H9 (cell line): ENCODE results near the gene SHBG. TPM values are rescaled to one million over a fixed set of nuclear protein-coding genes. Genes with fewer than 3 reads are reported as not detected.

Experiments
- DNase-seq: peaks from one replicate; pipeline ENCODE4 v3.0.0-alpha.2; 2017
- H2AFZ ChIP-seq: one replicate; pipeline ENCODE4 v1.6.1; 2013; ENCODE audit warnings: mild to moderate bottlenecking, low read length, control low read depth, moderate library complexity
- H2AK5ac ChIP-seq: 2 replicates; pipeline ENCODE4 v1.6.1; 2013; ENCODE audit warnings: low read length, control low read depth, mixed read lengths; ENCODE audit not compliant: insufficient read length
- H2BK120ac ChIP-seq: one replicate; pipeline ENCODE4 v1.6.1; 2013; ENCODE audit warnings: low read depth, mild to moderate bottlenecking, low read length, control low read depth, inconsistent platforms; ENCODE audit not compliant: poor library complexity, severe bottlenecking
- H2BK12ac ChIP-seq: 2 replicates; pipeline ENCODE4 v1.6.1; 2013; ENCODE audit warnings: low read length, control low read depth, mixed read lengths, low read depth; ENCODE audit not compliant: insufficient read length
- H2BK15ac ChIP-seq: 2 replicates; pipeline ENCODE4 v1.6.1; 2013; ENCODE audit warnings: low read depth, low read length, control low read depth
- H2BK20ac ChIP-seq: one replicate; pipeline ENCODE4 v1.6.1; 2013; ENCODE audit warnings: low read depth, mild to moderate bottlenecking, low read length, control low read depth, inconsistent platforms; ENCODE audit not compliant: poor library complexity, severe bottlenecking
- H2BK5ac ChIP-seq: 2 replicates; pipeline ENCODE4 v1.6.1; 2013; ENCODE audit warnings: low read length, control low read depth, mixed read lengths; ENCODE audit not compliant: insufficient read length
- H3K14ac ChIP-seq: 2 replicates; pipeline ENCODE4 v1.6.1; 2013; ENCODE audit warnings: low read length, control low read depth; ENCODE audit not compliant: insufficient read depth
- H3K18ac ChIP-seq: 2 replicates; pipeline ENCODE4 v1.6.1; 2013; ENCODE audit warnings: low read depth, mild to moderate bottlenecking, mixed read lengths, low read length, control low read depth; ENCODE audit not compliant: insufficient read length
- H3K23ac ChIP-seq: 2 replicates; pipeline ENCODE4 v1.6.1; 2013; ENCODE audit warnings: low read length, control low read depth, mixed read lengths, low read depth; ENCODE audit not compliant: insufficient read length
- H3K23me2 ChIP-seq: 2 replicates; pipeline ENCODE4 v1.6.1; 2013; ENCODE audit warnings: low read depth, mild to moderate bottlenecking, mixed read lengths, low read length, control low read depth; ENCODE audit not compliant: insufficient read length, poor library complexity, severe bottlenecking
- H3K27ac ChIP-seq: 2 replicates; pipeline ENCODE4 v1.5.1; 2013; ENCODE audit warnings: low read length, control low read depth, mixed read lengths, low read depth; ENCODE audit not compliant: insufficient read length
- H3K27me3 ChIP-seq: 2 replicates; pipeline ENCODE4 v1.6.1; 2013; ENCODE audit warnings: low read length, control low read depth, inconsistent platforms; ENCODE audit not compliant: insufficient read depth
- H3K4ac ChIP-seq: 2 replicates; pipeline ENCODE4 v1.6.1; 2013; ENCODE audit warnings: low read depth, mild to moderate bottlenecking, control low read depth, inconsistent platforms, low read length, moderate library complexity
- H3K4me1 ChIP-seq: 2 replicates; pipeline ENCODE4 v1.6.1; 2013; ENCODE audit warnings: low read length, control low read depth, inconsistent platforms; ENCODE audit not compliant: insufficient read depth
- H3K4me2 ChIP-seq: 2 replicates; pipeline ENCODE4 v1.6.1; 2013; ENCODE audit warnings: low read length, control low read depth, mixed read lengths; ENCODE audit not compliant: insufficient read length, insufficient read depth
- H3K56ac ChIP-seq: 2 replicates; pipeline ENCODE4 v1.6.1; 2013; ENCODE audit warnings: low read depth, mild to moderate bottlenecking, mixed read lengths, low read length, control low read depth; ENCODE audit not compliant: insufficient read length
- H3K79me1 ChIP-seq: 2 replicates; pipeline ENCODE4 v1.6.1; 2013; ENCODE audit warnings: low read depth, mild to moderate bottlenecking, moderate library complexity, low read length, control low read depth, inconsistent platforms; ENCODE audit not compliant: insufficient read depth, poor library complexity, severe bottlenecking
- H3K79me2 ChIP-seq: 2 replicates; pipeline ENCODE4 v1.6.1; 2013; ENCODE audit warnings: low read length, control low read depth, inconsistent platforms; ENCODE audit not compliant: insufficient read depth
- H3K9ac ChIP-seq: 2 replicates; pipeline ENCODE4 v1.6.1; 2013; ENCODE audit warnings: low read length, control low read depth, mixed read lengths; ENCODE audit not compliant: insufficient read length; ENCODE audit errors: extremely low read depth
- H3K9me3 ChIP-seq: one replicate; pipeline ENCODE4 v1.6.1; 2013; ENCODE audit warnings: low read depth, low read length, inconsistent platforms; ENCODE audit not compliant: control insufficient read depth
- H3T11ph ChIP-seq: one replicate; pipeline ENCODE4 v1.6.1; 2013; ENCODE audit warnings: mild to moderate bottlenecking, low read length, control low read depth, inconsistent platforms
- H4K20me1 ChIP-seq: one replicate; pipeline ENCODE4 v1.6.1; 2013; ENCODE audit not compliant: control insufficient read depth, insufficient read length, insufficient read depth
- H4K5ac ChIP-seq: 2 replicates; pipeline ENCODE4 v1.6.1; 2013; ENCODE audit warnings: low read depth, mild to moderate bottlenecking, mixed read lengths, low read length, control low read depth; ENCODE audit not compliant: insufficient read length
- H4K8ac ChIP-seq: replicated peaks from 2 replicates; pipeline ENCODE4 v1.6.1; 2013; ENCODE audit warnings: low read length, control low read depth, mixed read lengths, low read depth; ENCODE audit not compliant: insufficient read length
- H4K91ac ChIP-seq: 2 replicates; pipeline ENCODE4 v1.6.1; 2013; ENCODE audit warnings: low read depth, mild to moderate bottlenecking, moderate library complexity, mixed read lengths, low read length, control low read depth; ENCODE audit not compliant: insufficient read length
- H3K27ac Mint-ChIP-seq, 3 experiments: 2 replicates in 2 of 3; 3 replicates in 1 of 3; pipeline ENCODE4 v1.8.0; 2020 to 2021; ENCODE audit warnings: mixed read lengths in 3 of 3, mild to moderate bottlenecking in 1 of 3, moderate library complexity in 1 of 3
- H3K27me3 Mint-ChIP-seq: 2 replicates; pipeline ENCODE4 v1.8.0; 2021; ENCODE audit warnings: low read depth, mild to moderate bottlenecking, moderate library complexity, mixed read lengths
- H3K36me3 Mint-ChIP-seq, 3 experiments: 2 replicates in 2 of 3; 3 replicates in 1 of 3; pipeline ENCODE4 v1.8.0; 2020 to 2021; ENCODE audit warnings: low read depth in 3 of 3, mixed read lengths in 3 of 3; ENCODE audit not compliant: insufficient read depth in 1 of 3
- H3K4me1 Mint-ChIP-seq, 2 experiments: 2 replicates each; pipeline ENCODE4 v1.8.0; 2020; ENCODE audit warnings: mixed read lengths in 2 of 2
- H3K4me3 Mint-ChIP-seq, 2 experiments: 2 replicates in 1 of 2; 3 replicates in 1 of 2; pipeline ENCODE4 v1.8.0; 2020 to 2021; ENCODE audit warnings: mild to moderate bottlenecking in 2 of 2, mixed read lengths in 2 of 2, moderate library complexity in 1 of 2
- H3K9me3 Mint-ChIP-seq, 2 experiments: 2 replicates in 1 of 2; 3 replicates in 1 of 2; pipeline ENCODE4 v1.8.0; 2020; ENCODE audit warnings: mild to moderate bottlenecking in 2 of 2, mixed read lengths in 2 of 2, moderate library complexity in 1 of 2
- CTCF ChIP-seq: fragments of 200-600 bp; sonication (generic); conservative IDR thresholded peaks from 3 replicates; pipeline ENCODE4 v1.8.0; 2021; ENCODE audit warnings: antibody characterized with exemption, mild to moderate bottlenecking
- WGBS: extraction: QIAGEN DNeasy Blood & Tissue Kit; methylation state at CpG from one replicate; pipeline ENCODE4 v1.1.7; 2013; ENCODE audit warnings: missing lambda C conversion rate, low lambda C conversion rate, mixed read lengths; ENCODE audit not compliant: insufficient read length; ENCODE audit errors: extremely low coverage; 5-methylcytosine and 5-hydroxymethylcytosine counted together
- total RNA-seq: library from RNA; stranded (reverse); gene quantifications from 2 replicates; pipeline ENCODE4 v1.2.1, GENCODE V29; 2021

Gene SHBG
- total RNA-seq, 1 experiment from 2014 or later = 1.6 TPM

- H2BK120ac ChIP-seq = no peak overlapping the region
- H3K79me2 ChIP-seq = no peaks in the 10 kb centered on the region
- no peak overlapping the region for H2AK5ac ChIP-seq
- H4K8ac ChIP-seq = no peak overlapping the region
- Mint-ChIP-seq H3K27ac (peak overlapping the region in 2 of 3 experiments; percentile 25 to 74; a peak in 1 of 7 replicates), H3K4me3 (no peak overlapping the region), H3K27me3 (peaks cover 3% of the 10 kb centered on the region; the same call in 1 of the 2 replicates), H3K9me3 (no peaks in the 10 kb centered on the region), H3K4me1 (peaks cover 26 to 38% of the 10 kb centered on the region in 2 experiments), H3K36me3 (no peaks in the 10 kb centered on the region)
- peak; percentile 50 for DNase-seq
- H2AFZ ChIP-seq = no peak overlapping the region
- WGBS = no CpG with 5 or more reads among the region's 2 CpGs
- H3K4me1 ChIP-seq = peaks cover 2% of the 10 kb centered on the region; the same call in 1 of the 2 replicates
- no peak overlapping the region for H3K9ac ChIP-seq
- no peak overlapping the region for H3K27ac ChIP-seq
- H3K4me2 ChIP-seq = no peak overlapping the region
- no peaks in the 10 kb centered on the region for H4K20me1 ChIP-seq
- no peak overlapping the region for H2BK15ac ChIP-seq
- H2BK20ac ChIP-seq = no peak overlapping the region
- no peaks in the 10 kb centered on the region for H3K9me3 ChIP-seq
- no peak overlapping the region for H3K18ac ChIP-seq
- H3K23ac ChIP-seq = no peak overlapping the region
- H4K5ac ChIP-seq = no peak overlapping the region
- no peak; the same call in 2 of the 3 replicates for TF ChIP-seq CTCF
- no peak overlapping the region for H3T11ph ChIP-seq
- H3K14ac ChIP-seq = no peak overlapping the region
- no peak overlapping the region for H3K4ac ChIP-seq
- no peaks in the 10 kb centered on the region for H3K79me1 ChIP-seq
- no peaks in the 10 kb centered on the region for H3K27me3 ChIP-seq
- H3K23me2 ChIP-seq = no peaks in the 10 kb centered on the region
- no peak overlapping the region for H2BK5ac ChIP-seq
- no peak overlapping the region for H4K91ac ChIP-seq
- no peak overlapping the region for H3K56ac ChIP-seq
- H2BK12ac ChIP-seq = no peak overlapping the region
Measured at GRCh38 chr17:7633093-7633492, 3.2 kb downstream of the SHBG start.
